GM21786 (cell line): ENCODE data around the gene SSX2B.
"Not testable (repeated sequence)": the region's sequence is repeated elsewhere in the genome, so short reads cannot be mapped to it uniquely, and the experiment has no call there.

Experiments
- ATAC-seq: cut with Tn5 transposase; IDR thresholded peaks from one replicate; pipeline ENCODE4 v1.9.1; 2021; ENCODE audit not compliant: unreplicated experiment

SSX2B gene

GRCh38 chrX:52750952-52751351, at the start of gene SSX2B:
Gene SSX2B (plus strand): TSS chrX:52751252. CDS start chrX:52752681, 1,429 bp downstream.
- ATAC-seq, result not testable (repeated sequence)

GRCh38 chrX:52707078-52707477, 44.0 kb upstream of the SSX2B start, which contains the start of gene SSX2:
Gene SSX2 (minus strand): TSS chrX:52707178. CDS start chrX:52705749, 1,429 bp downstream.
- not testable (repeated sequence) for ATAC-seq

GRCh38 chrX:52765983-52766382, 14.9 kb downstream of the SSX2B start:
- not testable (repeated sequence) for ATAC-seq

GRCh38 chrX:52773504-52773903, 22.5 kb downstream of the SSX2B start:
- not testable (repeated sequence) for ATAC-seq

- ATAC-seq, result not testable (repeated sequence)
These were observed 46.3 kb downstream of the SSX2B start, which contains the start of gene SPANXN5 for GRCh38 chrX:52797327-52797726. Gene SPANXN5 (minus strand): TSS chrX:52797427. CDS start chrX:52797348, 79 bp downstream.

- ATAC-seq, result not testable (repeated sequence)
These were observed 53.8 kb downstream of the SSX2B start for GRCh38 chrX:52804876-52805275.
